GM11168 (cell line): ENCODE data around the gene RPS25.
"Not testable (repeated sequence)": the region's sequence is repeated elsewhere in the genome, so short reads cannot be mapped to it uniquely, and the experiment has no call there.

ENCODE experiments used
- in situ Hi-C: fragments of 300-500 bp; cut with MboI; formaldehyde crosslinking; loops from one replicate; pipeline ENCODE4 v1.12.0; 2022; ENCODE audit warnings: low sequenced_read_pairs; ENCODE audit not compliant: unreplicated experiment

The RPS25 gene

DNA sequence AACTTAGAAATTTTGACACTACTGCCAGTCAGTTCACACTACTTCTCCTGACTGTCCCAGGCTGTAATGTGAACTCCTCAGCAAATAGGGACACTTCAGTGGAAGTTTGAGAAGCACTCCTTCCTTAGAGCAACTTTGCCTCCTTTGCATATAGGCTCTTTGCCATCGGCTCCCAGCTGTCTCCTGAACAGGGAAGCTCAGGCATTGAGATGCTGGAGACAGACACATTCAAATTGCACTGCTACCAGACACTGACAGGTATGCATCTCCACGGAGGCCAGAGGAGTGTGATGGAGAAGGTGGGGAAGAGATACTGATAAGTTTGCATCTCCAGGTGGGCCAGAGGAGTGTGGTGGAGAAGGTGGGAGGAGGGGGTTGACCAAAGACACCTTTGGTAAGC lies 1.9 kb upstream of the RPS25 start:
- in situ Hi-C loops: no loop called here

DNA sequence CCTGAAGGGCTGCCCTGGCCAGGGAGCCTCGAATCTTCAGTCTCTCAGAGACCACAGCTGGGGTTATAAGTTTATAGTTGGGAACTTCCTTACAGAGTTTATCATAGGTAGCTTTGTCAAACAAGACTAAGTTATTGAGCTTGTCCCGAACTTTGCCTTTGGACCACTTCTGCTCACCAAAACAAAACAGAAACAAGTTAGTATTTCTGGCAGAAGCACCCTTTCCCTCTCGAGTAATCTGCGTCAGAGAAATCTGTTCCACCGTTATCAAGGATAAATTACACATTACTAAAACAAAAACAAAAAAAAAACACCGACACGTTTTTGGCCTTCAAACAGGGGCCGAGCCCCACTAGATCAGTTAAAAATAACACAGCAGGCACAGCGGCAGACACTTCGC lies 766 bp downstream of the RPS25 start:
- in situ Hi-C loops: not testable (repeated sequence)

DNA sequence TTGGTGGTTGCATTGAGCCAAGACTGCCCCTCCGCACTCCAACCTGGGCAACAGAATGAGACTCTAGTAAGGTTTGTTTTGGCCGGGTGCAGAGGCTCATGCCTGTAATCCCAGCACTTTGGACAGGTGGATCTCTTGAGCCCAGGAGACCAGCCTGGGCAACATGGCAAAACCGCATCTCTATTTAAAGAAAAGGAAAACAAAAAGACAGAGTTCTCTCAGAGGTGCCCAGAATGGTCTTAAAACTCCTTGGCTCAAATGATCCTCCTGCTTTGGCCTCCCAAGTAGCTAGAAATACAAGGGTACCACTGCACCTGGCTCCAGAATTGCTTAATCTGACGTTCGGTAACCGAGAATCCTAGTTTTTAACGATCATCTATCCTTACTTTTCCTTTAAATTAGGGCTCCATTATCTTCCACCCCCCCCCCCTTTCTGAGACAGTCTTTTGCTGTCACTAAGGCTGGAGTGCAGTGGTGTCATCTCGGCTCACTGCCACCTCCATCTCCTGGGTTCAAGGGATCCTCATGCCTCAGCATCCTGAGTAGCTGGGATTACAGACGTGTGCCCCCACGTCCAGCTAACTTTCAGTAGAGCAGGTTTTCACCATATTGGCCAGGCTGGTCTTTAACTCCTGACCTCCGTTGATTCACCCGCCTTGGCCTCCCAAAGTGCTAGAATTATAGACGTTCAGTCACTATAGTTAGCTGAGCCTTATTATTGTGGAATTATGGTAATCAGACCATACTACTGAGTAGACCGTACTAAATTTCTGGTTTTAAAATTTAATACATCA lies 1.7 kb downstream of the RPS25 start:
- in situ Hi-C loops: no loop called here

DNA sequence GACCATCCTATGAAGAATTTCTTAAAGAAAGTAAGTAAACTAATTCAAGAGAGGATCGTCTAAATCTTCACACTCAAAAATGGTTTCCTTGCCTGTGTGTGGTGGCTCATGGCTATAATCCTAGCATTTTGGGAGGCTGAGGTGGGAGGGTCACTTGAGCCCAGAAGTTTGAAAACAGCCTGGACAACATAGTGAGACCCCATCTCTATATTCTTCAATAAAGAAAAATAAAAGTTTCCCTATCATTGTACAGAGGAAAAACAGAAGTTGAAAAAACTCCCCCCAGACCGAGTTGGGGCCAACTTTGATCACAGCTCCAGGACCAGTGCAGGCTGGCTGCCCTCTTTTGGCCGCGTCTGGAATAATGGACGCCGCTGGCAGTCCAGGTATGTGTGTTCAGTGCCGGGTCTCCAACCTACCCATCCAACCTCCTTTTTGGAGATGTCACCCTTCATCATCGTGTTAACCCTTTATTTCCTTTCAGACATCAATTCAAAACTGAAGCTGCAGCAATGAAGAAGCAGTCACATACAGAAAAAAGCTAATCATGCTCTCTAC lies 3.0 kb downstream of the RPS25 start:
- in situ Hi-C loops: no loop called here

DNA sequence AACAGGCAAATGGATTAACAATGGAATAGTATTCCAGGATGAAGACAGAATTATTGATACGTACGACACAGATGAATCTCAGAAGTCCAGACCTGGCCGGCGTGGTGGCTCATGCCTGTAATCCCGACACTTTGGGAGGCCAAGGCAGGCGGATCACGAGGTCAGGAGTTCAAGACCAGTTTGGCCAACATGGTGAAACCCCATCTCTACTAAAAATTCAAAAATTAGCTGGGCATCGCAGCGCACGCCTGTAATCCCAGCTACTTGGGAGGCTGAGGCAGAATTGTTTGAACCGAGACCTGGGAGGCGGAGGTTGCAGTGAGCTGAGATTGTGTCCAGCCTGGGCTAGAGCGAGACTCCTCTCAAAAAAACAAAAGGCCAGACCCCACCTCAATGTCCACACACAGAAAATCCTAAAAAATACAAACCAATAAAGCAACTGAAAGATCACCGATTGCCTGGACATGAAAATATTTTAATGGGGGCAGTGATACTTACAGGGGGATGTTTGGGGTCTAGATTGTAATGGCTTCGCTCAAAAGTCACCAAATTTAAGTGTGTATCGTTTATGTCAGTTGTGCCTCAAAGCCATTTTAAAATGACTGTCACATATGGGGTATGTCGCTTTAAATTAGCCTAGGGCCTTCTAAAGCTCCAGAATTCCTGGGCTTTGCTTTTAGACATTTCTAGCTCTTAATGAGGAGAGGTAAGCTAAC lies 3.8 kb downstream of the RPS25 start:
- in situ Hi-C loops: no loop called here

DNA sequence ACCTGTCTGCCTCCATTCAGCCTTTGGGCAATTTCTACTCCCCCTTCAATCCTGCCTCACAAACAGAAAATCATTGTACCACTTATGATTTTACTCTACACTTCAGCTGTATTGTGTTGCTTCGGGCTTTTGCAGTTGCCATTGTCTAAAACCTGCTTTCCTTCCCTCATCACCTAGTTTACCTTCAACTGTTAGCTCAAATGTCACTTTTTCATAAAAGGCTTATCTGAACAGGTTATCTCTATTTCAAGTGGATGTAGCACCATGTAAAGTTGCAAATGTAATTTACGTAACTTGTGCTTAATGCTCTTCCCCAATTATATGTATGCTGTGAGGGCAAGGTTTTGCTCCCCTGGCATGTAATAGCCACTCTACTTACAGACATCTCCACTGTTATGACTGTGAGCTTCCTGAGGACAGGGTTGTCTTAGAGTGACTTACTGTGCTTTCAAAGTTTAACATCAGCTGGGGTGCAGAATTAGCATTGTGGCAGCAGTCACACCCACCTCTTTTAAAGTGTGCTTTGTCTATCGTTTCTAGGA lies 5.4 kb downstream of the RPS25 start:
- in situ Hi-C loops: no loop called here

DNA sequence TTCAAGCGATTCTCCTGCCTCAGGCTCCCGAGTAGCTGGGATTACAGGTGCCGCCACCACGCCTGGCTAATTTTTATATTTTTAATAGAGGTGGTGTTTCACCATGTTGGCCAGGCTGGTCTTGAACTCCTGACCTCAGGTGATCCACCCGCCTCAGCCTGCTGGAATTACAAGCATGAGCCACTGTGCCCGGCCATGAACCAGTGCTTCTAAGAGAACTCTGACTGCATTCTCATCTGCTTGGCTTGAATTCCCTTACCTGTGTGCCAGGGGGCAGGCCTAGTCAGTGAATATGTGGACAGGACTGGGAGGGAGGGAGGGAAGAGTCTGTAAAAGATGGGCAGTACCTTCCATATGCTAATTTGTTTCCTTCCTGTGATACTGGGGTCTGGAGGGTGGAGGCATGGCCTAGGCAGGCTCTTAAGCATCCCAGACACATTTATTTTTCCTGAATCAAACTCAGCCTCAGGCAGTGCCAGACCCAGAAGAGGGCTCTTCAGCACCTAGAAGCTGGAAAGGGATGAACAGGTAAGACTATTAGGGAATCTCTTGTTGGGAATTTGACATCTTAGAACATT lies 6.6 kb downstream of the RPS25 start:
- in situ Hi-C loops: no loop called here

DNA sequence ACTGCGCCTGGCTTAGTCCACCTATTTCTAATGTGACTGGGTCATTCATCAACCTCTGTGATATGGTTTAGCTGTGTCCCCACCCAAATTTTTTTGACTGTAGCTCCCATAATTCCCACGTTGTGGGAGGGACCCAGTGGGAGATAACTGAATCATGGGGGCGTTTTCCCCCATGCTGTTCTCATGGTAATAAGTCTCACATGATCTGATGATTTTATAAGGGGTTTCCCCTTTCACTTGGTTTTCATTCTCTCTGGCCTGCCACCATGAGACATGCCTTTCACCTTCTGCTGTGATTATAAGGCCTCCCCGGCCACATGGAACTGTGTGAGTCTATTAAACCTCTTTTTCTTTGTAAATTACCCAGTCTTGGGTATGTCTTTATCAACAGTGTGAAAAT lies 11.5 kb downstream of the RPS25 start:
- in situ Hi-C loops: no loop called here

DNA sequence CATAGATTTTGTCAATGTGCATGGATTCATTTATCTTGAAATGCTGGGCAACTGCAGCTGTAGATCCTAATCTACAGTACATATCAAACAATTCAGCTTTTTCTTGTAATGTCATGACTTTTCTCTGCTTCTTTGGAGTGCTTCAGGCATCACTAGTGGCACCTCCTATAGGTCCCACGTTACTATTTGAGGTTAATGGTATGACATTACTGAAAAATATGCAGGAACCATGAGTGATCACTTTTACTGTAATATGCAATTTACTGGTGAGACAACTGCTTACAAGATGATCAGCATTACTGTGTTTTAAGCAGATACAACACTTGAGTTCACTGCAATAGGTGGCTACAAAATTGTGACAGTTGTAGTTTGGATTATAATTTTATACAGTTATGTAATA lies 17.2 kb downstream of the RPS25 start:
- in situ Hi-C loops: no loop called here

DNA sequence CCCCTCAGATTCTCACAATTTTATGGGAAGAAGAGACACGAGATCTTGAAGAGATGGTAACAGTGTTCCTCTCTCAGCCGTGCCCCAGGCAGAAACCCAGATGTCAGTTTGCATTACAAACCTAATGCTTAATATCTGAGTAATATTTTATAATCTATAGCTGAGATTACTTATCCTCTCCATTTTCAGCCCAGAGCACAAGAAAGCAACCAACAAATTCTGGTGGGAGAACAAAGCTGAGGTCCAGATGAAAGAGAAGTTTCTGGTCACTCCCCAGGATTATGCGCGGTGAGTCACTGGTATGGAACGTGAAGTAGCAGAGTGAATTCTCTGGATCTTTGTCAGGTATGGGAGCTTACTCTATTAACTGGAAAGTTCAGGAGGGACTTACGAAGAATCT lies 19.3 kb downstream of the RPS25 start:
- in situ Hi-C loops: no loop called here

DNA sequence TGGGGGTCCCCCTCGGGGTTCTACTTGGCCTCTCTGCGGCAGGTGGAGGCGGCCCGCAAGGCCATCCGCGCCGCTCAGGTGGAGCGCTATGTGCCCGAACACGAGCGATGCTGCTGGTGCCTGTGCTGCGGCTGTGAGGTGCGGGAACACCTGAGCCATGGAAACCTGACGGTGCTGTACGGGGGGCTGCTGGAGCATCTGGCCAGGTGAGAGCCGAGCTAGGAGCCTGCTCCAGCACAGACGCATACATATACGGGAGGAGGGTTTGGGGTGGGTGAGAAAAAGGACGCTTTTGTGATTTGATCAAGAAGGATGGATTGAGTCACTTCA lies 19.8 kb downstream of the RPS25 start:
- in situ Hi-C loops: no loop called here

DNA sequence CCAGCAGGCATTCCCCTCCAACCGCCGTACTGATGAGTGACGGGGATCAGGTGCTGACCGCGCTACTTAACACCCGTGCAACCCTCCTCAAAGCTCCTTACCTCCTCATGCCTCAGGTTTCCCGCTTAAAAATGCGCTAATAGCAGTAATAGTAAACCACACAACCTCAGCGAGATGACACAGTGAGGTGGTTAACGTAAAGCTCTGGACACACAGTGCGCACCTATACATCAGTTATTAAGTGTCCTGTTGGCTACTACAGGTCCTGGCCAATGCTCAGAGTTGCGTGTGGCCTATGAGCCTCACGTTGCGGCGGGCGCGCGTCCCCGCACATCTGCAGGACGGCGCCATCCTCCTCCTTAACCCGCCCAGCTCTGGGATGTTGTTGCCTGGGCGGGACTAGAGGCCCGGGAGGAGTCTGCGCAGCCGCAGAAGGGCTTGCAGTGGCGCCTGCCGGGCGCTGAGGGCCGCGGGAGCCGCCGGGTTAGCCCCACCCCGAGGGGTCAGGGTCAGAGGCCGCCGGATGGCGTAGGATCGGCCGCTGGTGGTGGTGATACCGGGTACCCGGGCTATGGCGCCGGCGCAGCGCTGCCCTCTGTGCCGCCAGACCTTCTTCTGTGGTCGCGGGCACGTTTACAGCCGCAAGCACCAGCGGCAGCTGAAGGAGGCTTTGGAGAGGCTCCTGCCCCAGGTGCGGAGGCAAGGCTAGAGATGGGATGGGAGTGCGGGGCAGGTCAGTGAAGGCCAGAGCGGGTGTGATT lies 20.3 kb downstream of the RPS25 start, which contains the start of gene CENATAC:
CENATAC (plus strand) TSS at position 512 of the 761 bp plus-strand sequence; CDS start at position 572, 60 bp downstream.
- in situ Hi-C loops: no loop called here

DNA sequence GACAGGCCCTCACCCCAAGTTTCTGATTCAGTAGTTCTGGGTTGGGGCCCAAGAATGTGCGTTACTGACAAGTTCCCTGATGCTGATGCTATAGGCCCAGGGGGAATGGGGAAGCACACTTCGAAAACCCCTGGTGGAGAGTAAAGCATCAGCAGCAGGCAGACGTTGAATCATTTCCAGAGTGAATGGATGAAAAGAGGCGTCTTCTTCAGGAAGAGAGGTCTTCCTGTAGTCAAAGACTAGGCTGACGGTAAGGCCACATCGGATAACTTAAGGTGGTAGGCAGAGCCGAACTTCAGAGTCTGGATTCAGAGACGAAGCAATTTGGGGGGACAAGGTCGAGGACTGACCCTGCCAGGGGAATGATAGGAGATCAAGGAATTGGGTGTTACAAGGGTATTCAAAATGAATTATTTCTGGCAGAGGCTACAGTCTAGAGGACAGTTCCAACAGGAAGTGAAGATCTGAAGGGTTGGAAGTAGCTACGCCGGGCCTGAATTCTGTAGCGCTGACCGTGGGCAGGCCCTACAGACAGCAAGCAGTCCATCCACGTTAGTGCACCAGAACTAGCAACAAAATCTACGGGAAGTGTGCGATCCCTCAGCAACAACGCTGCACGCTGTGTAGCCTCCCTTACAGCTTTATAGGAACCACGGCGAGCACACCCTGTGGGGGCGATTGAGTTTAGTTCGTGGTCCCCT lies 21.1 kb downstream of the RPS25 start:
- in situ Hi-C loops: no loop called here

DNA sequence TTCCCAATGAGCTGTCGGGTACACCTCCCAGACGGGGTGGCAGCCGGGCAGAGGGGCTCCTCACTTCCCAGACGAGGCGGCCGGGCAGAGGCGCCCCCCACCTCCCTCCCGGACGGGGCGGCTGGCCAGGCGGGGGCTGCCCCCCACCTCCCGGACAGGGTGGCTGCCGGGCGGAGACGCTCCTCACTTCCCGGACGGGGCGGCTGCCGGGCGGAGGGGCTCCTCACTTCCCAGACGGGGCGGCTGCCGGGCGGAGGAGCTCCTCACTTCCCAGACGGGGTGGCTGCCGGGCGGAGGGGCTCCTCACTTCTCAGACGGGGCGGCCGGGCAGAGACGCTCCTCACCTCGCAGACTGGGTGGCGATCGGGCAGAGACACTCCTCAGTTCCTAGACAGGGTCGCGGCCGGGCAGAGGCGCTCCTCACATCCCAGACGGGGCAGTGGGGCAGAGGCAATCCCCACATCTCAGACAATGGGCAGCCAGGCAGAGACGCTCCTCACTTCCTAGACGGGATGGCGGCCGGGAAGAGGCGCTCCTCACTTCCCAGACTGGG lies 26.6 kb downstream of the RPS25 start:
- in situ Hi-C loops: not testable (repeated sequence)

DNA sequence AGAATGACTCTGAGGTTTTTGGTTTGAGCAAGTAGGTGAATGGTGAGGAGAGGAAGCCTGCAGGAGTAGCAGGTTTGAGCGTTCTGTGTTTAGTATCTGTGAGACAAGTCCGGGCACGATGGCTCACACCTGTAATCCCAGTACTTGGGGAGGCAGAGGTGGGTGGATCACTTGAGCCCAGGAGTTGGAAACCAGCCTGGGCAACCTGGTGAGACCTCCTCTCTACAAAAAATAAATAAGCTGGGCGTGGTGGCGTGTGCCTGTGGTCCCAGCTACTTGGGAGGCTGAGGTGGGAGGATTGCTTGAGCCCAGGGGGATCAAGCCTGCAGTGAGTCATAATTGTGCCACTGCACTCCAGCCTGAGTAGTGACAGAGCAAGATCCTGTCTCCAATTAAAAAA lies 29.9 kb downstream of the RPS25 start:
- in situ Hi-C loops: no loop called here

DNA sequence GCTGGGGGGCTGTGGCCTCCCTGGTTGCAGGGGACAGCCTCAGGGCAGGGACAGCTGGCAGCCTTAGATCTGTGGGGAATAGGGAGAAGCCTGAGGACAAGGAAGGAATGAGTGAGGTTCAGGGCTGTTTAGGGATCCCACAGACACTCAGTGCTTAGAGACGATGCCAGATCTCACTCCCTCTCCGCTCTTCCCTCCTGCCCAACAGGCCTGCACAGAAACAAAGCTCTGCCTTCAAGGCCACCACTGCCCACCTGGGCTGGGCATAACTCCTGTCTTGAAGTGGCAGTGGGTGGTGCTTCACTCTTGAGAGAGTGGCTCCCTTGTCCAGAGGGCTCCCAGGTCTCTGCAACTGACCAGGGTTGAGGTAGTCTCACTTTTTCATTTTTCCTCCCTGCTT lies 33.3 kb downstream of the RPS25 start:
- in situ Hi-C loops: no loop called here

DNA sequence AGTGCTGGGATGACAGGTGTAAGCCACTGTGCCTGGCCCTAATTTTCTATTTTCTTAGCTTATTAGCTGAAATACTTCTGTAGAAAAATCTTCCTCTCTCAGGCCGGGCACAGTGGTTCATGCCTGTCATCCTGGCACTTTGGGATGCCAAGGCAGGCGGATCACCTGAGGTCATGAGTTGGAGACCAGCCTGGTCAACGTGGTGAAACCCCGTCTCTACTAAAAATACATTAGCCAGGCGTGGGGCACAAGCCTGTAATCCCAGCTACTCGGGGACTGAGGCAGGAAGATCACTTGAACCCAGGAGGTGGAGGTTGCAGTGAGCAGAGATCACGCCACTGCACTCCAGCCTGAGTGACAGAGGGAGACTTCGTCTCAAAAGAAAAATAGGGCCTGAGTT lies 33.8 kb downstream of the RPS25 start:
- in situ Hi-C loops: not testable (repeated sequence)

DNA sequence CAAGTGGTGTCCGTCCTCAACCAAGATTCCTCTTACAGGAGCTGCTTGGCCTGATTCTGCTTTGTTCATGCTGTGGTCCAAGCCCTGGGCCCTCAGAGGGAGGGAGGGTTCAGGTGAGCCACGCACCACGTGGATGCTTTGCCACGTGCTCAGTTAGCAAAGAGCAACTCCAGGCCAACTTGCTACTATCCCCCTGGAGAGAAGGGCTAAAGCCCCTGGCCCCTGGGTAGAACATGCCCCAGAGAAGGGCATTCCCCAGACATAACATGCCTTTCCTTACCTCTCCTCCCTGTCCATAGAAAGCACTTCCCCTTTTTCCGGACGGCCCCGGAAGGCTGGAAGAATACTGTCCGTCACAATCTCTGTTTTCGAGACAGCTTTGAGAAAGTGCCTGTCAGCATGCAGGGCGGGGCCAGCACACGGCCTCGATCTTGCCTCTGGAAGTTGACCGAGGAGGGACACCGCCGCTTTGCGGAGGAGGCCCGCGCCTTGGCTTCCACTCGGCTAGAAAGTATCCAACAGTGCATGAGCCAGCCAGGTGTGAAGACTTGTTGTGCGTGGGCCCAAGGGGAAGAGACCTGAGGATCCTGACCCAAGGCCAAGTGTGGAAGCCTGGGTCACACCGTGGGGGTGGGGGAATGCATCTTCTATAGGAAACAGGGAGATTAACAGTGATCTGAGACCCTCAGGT lies 37.8 kb downstream of the RPS25 start:
- in situ Hi-C loops: no loop called here

DNA sequence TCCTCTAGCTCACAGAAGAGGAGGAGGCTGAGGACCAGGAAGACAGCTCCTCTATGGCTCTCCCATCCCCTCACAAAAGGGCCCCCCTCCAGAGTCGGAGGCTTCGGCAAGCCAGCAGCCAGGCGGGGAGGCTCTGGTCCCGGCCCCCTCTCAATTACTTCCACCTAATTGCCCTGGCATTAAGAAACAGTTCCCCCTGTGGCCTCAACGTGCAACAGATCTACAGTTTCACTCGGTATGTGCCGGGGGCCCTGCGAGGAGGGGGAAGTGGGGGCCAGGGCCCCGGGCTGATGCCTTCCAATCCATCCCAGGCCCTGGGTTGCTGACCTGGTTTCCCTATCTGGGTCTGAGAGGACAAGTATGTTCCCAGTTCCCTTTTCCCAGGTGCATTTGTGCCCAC lies 38.7 kb downstream of the RPS25 start:
- in situ Hi-C loops: no loop called here
